Suprapubic skin (tissue), 4 donors: ENCODE results near the gene PNP. TPM values are rescaled to one million over a fixed set of nuclear protein-coding genes. Genes with fewer than 3 reads are reported as not detected.

Experiments used
- DNase-seq, 2 donors: peaks; one replicate each; pipeline ENCODE4 v3.0.0-alpha.2; 2019; ENCODE audit warnings: low spot score in 2 of 2
- H3K27ac ChIP-seq: fragments of 200-600 bp; sonication (generic); one replicate; pipeline ENCODE4 v1.5.1; 2019
- H3K27me3 ChIP-seq: fragments of 200-600 bp; sonication (generic); one replicate; pipeline ENCODE4 v1.5.1; 2019
- H3K36me3 ChIP-seq: fragments of 200-600 bp; sonication (generic); one replicate; pipeline ENCODE4 v1.5.1; 2019
- H3K4me1 ChIP-seq: fragments of 200-600 bp; sonication (generic); one replicate; pipeline ENCODE4 v1.5.1; 2019
- H3K4me3 ChIP-seq: fragments of 200-600 bp; sonication (generic); one replicate; pipeline ENCODE4 v1.5.1; 2019; ENCODE audit warnings: mild to moderate bottlenecking
- H3K9me3 ChIP-seq: fragments of 200-600 bp; sonication (generic); one replicate; pipeline ENCODE4 v1.5.1; 2019
- CTCF ChIP-seq, 2 donors: fragments of 200-600 bp in 1 of 2; fragments of 450-650 bp in 1 of 2; sonication (generic) in 1 of 2; IDR thresholded peaks; one replicate each; pipeline ENCODE4 v1.5.1; 2016 to 2019; ENCODE audit warnings: antibody characterized with exemption in 2 of 2, mild to moderate bottlenecking in 1 of 2, moderate library complexity in 1 of 2
- EP300 ChIP-seq: sonication (generic); formaldehyde crosslinking; IDR thresholded peaks from one replicate; pipeline ENCODE4 v1.6.1; 2017; ENCODE audit warnings: antibody characterized with exemption
- POLR2A ChIP-seq, 2 donors: fragments of 450-650 bp; IDR thresholded peaks; one replicate each; pipeline ENCODE4 v1.6.1; 2017; ENCODE audit warnings: antibody characterized with exemption in 2 of 2, mild to moderate bottlenecking in 2 of 2, moderate library complexity in 2 of 2
- POLR2AphosphoS5 ChIP-seq, 3 donors: sonication (generic); formaldehyde crosslinking; IDR thresholded peaks; one replicate each; pipeline ENCODE4 v1.6.1; 2017; ENCODE audit warnings: antibody characterized with exemption in 3 of 3
- WGBS: methylation state at CpG from one replicate; pipeline ENCODE4 v1.1.5; 2018; 5-methylcytosine and 5-hydroxymethylcytosine counted together
- total RNA-seq, 4 donors: library from RNA; depleted of rRNA; stranded (reverse); fragments of >200 nt; gene quantifications; one replicate each; pipeline ENCODE4 v1.1.0, GENCODE V29; 2016

PNP gene
- total RNA-seq, 4 donors from 2014 or later: 26.9 to 83.4 (median 52.9) TPM

GRCh38 chr14:20469890-20470602 lies 840 bp downstream of the PNP start:
- 3% methylated on average over 12 of the region's 12 CpGs for WGBS
- H3K27me3 ChIP-seq: no peaks in the 10 kb centered on the region
- peak overlapping the region; percentile 75 for H3K4me3 ChIP-seq
- H3K27ac ChIP-seq: peak overlapping the region; percentile 92
- DNase-seq: peak in 1 of 2 donors; percentile 73
- H3K36me3 ChIP-seq: peaks cover 30% of the 10 kb centered on the region
- H3K4me1 ChIP-seq: peaks cover 20% of the 10 kb centered on the region
- no peaks in the 10 kb centered on the region for H3K9me3 ChIP-seq
- TF ChIP-seq POLR2AphosphoS5 (IDR thresholded peaks at IDR 0.05) (no peak), EP300 (no peak)

DNA sequence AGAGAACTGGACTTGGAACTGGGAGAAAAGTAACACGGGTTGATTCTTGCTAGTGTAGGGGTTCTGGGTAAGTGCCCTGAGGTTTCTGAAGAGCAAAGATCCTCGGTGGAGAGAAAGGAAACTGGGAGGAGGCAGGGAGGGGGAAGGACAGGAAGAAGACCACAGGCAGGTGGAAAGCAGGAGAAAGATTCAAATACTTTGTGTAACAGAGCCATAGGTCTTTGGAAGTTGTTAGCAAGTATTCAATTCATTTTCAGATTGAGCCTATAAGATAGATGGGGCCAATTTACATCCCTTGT lies 1.3 kb downstream of the PNP start:
- DNase-seq: no peak
- Histone ChIP-seq H3K9me3 (no peaks in the 10 kb centered on the region), H3K36me3 (peaks cover 35% of the 10 kb centered on the region), H3K27me3 (no peaks in the 10 kb centered on the region), H3K4me1 (peaks cover 20% of the 10 kb centered on the region), H3K4me3 (peak overlapping the region; percentile 75), H3K27ac (peak overlapping the region; percentile 92)
- 5% methylated on average over 2 of the region's 2 CpGs for WGBS
- TF ChIP-seq EP300 (no peak), POLR2AphosphoS5 (IDR thresholded peaks at IDR 0.05) (no peak), CTCF (IDR thresholded peaks at IDR 0.05) (no peak), POLR2A (IDR thresholded peaks at IDR 0.05) (no peak)

DNA sequence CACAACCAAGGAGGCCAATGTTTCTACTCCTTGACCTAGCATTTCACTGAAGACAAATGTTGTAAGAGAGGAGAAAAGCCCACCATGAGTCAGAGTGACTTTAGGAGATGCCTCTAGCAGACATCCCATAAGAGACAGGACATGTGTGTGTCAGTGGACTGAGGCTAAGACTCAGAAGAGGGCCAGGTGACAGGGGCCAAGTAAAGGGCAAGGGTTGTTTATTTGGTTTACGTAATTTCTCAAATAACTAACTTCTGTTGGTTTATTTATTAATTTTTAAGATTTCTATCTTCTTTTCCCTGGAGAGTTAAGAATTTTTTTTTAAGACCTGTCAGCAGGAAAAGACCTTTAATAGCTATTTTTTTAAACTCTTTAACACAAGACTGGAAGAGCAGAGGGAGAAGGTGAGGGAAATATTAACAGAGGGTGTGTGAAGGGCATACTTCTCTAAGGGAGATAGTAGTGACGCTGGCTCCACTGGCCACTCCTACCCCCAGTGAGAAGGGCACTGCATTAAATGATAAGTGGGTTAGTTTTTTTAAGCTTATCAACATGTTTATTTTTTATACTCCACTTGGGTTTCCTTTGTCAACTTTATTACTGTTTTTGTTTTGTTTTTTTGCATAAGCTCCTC lies 3.4 kb downstream of the PNP start:
- Histone ChIP-seq H3K27me3 (no peaks in the 10 kb centered on the region), H3K27ac (no peak overlapping the region), H3K36me3 (peaks cover 54% of the 10 kb centered on the region), H3K9me3 (no peaks in the 10 kb centered on the region), H3K4me3 (no peak overlapping the region), H3K4me1 (peaks cover 35% of the 10 kb centered on the region)
- DNase-seq: no peak
- TF ChIP-seq EP300 (no peak), CTCF (IDR thresholded peaks at IDR 0.05) (no peak), POLR2AphosphoS5 (IDR thresholded peaks at IDR 0.05) (no peak), POLR2A (IDR thresholded peaks at IDR 0.05) (no peak)
- 90% methylated on average over 2 of the region's 2 CpGs for WGBS

DNA sequence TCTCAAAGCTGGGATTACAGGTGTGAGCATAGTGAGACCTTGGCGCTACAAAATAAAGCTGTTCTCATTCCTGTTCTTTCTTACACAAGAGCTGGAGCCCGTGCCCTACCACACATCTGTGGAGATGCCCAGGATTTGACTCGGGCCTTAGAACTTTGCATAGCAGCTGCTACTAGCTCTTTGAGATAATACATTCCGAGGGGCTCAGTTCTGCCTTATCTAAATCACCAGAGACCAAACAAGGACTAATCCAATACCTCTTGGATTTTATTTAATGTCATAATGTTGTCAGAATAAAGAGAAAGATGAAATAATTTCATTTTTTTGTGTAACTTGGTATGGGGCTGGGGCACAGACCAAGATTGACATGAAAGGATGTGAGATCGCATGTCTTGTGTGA lies 7.6 kb downstream of the PNP start:
- no peak for DNase-seq
- Histone ChIP-seq H3K36me3 (peaks cover 56% of the 10 kb centered on the region), H3K27me3 (no peaks in the 10 kb centered on the region), H3K27ac (no peak overlapping the region), H3K4me1 (peaks cover 16% of the 10 kb centered on the region), H3K9me3 (no peaks in the 10 kb centered on the region), H3K4me3 (no peak overlapping the region)
- no peak for TF ChIP-seq POLR2AphosphoS5 (IDR thresholded peaks at IDR 0.05)
- no peak for TF ChIP-seq CTCF (IDR thresholded peaks at IDR 0.05)
- no peak for TF ChIP-seq EP300
- TF ChIP-seq POLR2A (IDR thresholded peaks at IDR 0.05): no peak
- WGBS: 92% methylated on average over 5 of the region's 5 CpGs

- Histone ChIP-seq H3K4me3 (no peak overlapping the region), H3K4me1 (peaks cover 15% of the 10 kb centered on the region), H3K9me3 (no peaks in the 10 kb centered on the region), H3K27ac (no peak overlapping the region), H3K36me3 (peaks cover 53% of the 10 kb centered on the region), H3K27me3 (no peaks in the 10 kb centered on the region)
- WGBS: 44% methylated on average over 1 of the region's 1 CpG
- TF ChIP-seq POLR2AphosphoS5 (IDR thresholded peaks at IDR 0.05): no peak
- no peak for TF ChIP-seq EP300
- no peak for TF ChIP-seq CTCF (IDR thresholded peaks at IDR 0.05)
- no peak for TF ChIP-seq POLR2A (IDR thresholded peaks at IDR 0.05)
- DNase-seq: no peak
These were observed 8.1 kb downstream of the PNP start for GRCh38 chr14:20477211-20477876.
